ENCODE measurements around the gene STXBP6.

Gene STXBP6

GRCh38 chr14:24794644-24795305 is 255.2 kb downstream of the STXBP6 start:
- H3K36me3 ChIP-seq (replicated peaks; ENCODE audit: low read depth, low read length) = no peaks in the 10 kb centered on the region
- no peaks in the 10 kb centered on the region for H3K27me3 ChIP-seq (ENCODE audit: low read depth, low read length)
- H3K79me2 ChIP-seq (ENCODE audit: low read length) = no peaks in the 10 kb centered on the region
- no peak overlapping the region for H3K27ac ChIP-seq (ENCODE audit: low read length)
- no peak overlapping the region for H3K9ac ChIP-seq (ENCODE audit: low read length)
- peaks cover 10% of the 10 kb centered on the region for H3K4me1 ChIP-seq (ENCODE audit: low read length)
- H4K20me1 ChIP-seq (ENCODE audit: insufficient read depth, low read length) = no peaks in the 10 kb centered on the region
- H3K4me3 ChIP-seq (ENCODE audit: low read length) = no peak overlapping the region
- TF ChIP-seq, protein P1, sequence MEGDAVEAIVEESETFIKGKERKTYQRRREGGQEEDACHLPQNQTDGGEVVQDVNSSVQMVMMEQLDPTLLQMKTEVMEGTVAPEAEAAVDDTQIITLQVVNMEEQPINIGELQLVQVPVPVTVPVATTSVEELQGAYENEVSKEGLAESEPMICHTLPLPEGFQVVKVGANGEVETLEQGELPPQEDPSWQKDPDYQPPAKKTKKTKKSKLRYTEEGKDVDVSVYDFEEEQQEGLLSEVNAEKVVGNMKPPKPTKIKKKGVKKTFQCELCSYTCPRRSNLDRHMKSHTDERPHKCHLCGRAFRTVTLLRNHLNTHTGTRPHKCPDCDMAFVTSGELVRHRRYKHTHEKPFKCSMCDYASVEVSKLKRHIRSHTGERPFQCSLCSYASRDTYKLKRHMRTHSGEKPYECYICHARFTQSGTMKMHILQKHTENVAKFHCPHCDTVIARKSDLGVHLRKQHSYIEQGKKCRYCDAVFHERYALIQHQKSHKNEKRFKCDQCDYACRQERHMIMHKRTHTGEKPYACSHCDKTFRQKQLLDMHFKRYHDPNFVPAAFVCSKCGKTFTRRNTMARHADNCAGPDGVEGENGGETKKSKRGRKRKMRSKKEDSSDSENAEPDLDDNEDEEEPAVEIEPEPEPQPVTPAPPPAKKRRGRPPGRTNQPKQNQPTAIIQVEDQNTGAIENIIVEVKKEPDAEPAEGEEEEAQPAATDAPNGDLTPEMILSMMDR (IDR thresholded peaks at IDR 0.05; ENCODE audit: low read depth, low read length) = no peak
- no peak for TF ChIP-seq EZH2phosphoT487 (IDR thresholded peaks at IDR 0.05; ENCODE audit: low read depth)
- H3K4me2 ChIP-seq (ENCODE audit: low read length) = no peak overlapping the region
- no peak overlapping the region for H2AFZ ChIP-seq (ENCODE audit: low read depth, low read length)
- H3K9me3 ChIP-seq (ENCODE audit: insufficient read depth, low read length) = no peaks in the 10 kb centered on the region

DNA sequence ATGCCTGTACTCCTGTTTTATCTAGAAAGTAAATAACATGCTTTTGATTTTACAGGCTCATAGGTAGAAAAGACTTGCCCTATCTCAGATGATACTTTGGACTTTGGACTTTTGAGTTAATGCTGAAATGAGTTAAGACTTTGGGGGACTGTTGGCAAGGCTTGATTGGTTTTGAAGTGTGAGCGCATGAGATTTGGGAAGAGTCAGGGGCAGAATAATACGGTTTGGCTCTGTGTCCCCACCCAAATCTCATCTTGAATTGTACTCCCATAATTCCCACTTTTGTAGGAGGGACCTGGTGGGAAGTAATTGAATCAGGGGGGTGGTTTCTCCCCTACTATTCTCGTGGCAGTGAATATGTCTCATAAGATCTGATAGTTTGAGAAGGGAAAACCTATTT is 259.8 kb downstream of the STXBP6 start:
- H3K36me3 ChIP-seq (replicated peaks; ENCODE audit: low read depth, low read length) = no peaks in the 10 kb centered on the region
- H3K27me3 ChIP-seq (ENCODE audit: low read depth, low read length) = no peaks in the 10 kb centered on the region
- H3K4me3 ChIP-seq (ENCODE audit: low read length) = no peak overlapping the region
- TF ChIP-seq EZH2phosphoT487 (IDR thresholded peaks at IDR 0.05; ENCODE audit: low read depth) = no peak
- TF ChIP-seq, protein P1 (IDR thresholded peaks at IDR 0.05; ENCODE audit: low read depth, low read length) = no peak
- H2AFZ ChIP-seq (ENCODE audit: low read depth, low read length) = no peak overlapping the region
- no peaks in the 10 kb centered on the region for H3K79me2 ChIP-seq (ENCODE audit: low read length)
- no peak overlapping the region for H3K27ac ChIP-seq (ENCODE audit: low read length)
- no peak overlapping the region for H3K9ac ChIP-seq (ENCODE audit: low read length)
- no peaks in the 10 kb centered on the region for H4K20me1 ChIP-seq (ENCODE audit: insufficient read depth, low read length)
- H3K4me2 ChIP-seq (ENCODE audit: low read length) = no peak overlapping the region
- no peaks in the 10 kb centered on the region for H3K9me3 ChIP-seq (ENCODE audit: insufficient read depth, low read length)
- H3K4me1 ChIP-seq (ENCODE audit: low read length) = peaks cover 6% of the 10 kb centered on the region

DNA sequence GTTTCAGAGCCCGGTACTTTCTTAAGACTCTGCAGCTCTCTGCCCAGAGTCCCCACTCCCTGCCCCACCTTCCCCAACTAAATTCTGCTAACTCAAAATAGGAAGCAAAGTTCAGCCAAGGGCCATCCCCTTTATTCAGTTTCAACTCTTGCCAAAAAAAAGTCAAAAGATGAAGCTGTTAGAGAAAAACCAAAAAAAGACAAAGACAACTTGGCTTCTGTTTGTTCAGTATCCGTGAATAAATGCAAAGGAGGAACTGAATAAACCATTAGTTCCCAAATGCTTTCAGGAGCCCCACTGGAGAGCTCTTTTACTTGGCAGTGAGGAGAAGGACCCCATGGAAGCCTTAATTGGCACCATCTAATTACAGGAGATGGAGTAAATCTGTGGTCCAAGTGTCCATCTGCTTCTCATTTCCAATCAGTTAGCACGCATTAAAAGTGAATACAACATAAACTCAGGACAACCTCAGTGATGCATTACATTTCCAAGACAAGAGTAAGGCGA is 260.5 kb downstream of the STXBP6 start:
- Histone ChIP-seq H4K20me1 (ENCODE audit: insufficient read depth, low read length) (no peaks in the 10 kb centered on the region), H3K27ac (ENCODE audit: low read length) (no peak overlapping the region), H3K9ac (ENCODE audit: low read length) (no peak overlapping the region), H2AFZ (ENCODE audit: low read depth, low read length) (no peak overlapping the region), H3K27me3 (ENCODE audit: low read depth, low read length) (no peaks in the 10 kb centered on the region), H3K4me3 (ENCODE audit: low read length) (no peak overlapping the region), H3K4me2 (ENCODE audit: low read length) (no peak overlapping the region), H3K79me2 (ENCODE audit: low read length) (no peaks in the 10 kb centered on the region), H3K4me1 (ENCODE audit: low read length) (peaks cover 6% of the 10 kb centered on the region), H3K9me3 (ENCODE audit: insufficient read depth, low read length) (no peaks in the 10 kb centered on the region), H3K36me3 (replicated peaks; ENCODE audit: low read depth, low read length) (no peaks in the 10 kb centered on the region)
- no peak for TF ChIP-seq EZH2phosphoT487 (IDR thresholded peaks at IDR 0.05; ENCODE audit: low read depth)
- TF ChIP-seq, protein P1 (IDR thresholded peaks at IDR 0.05; ENCODE audit: low read depth, low read length) = no peak

DNA sequence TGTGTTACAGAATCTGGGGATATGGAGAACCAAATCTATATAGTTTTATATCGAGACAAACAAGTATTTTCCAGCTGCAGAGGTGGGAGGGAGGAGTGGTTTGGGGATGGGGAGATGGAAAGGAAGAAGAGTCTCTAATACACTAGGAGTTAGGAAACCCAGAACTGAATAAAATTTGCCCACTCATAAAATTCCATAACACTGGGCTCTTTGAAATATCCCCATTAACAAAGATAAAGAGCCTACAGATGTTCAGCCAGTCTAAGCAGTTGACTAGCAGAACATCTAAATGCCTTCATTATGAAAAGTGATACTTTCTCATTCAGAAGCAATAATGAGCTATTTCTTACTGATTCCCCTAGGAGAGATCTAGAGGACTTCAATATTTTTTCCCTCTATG is 264.2 kb downstream of the STXBP6 start:
- no peak overlapping the region for H3K4me3 ChIP-seq (ENCODE audit: low read length)
- no peak overlapping the region for H3K4me2 ChIP-seq (ENCODE audit: low read length)
- H3K36me3 ChIP-seq (replicated peaks; ENCODE audit: low read depth, low read length) = no peaks in the 10 kb centered on the region
- TF ChIP-seq, protein P1 (IDR thresholded peaks at IDR 0.05; ENCODE audit: low read depth, low read length) = no peak
- TF ChIP-seq EZH2phosphoT487 (IDR thresholded peaks at IDR 0.05; ENCODE audit: low read depth) = no peak
- H3K27ac ChIP-seq (ENCODE audit: low read length) = no peak overlapping the region
- no peaks in the 10 kb centered on the region for H3K27me3 ChIP-seq (ENCODE audit: low read depth, low read length)
- H3K79me2 ChIP-seq (ENCODE audit: low read length) = no peaks in the 10 kb centered on the region
- no peaks in the 10 kb centered on the region for H4K20me1 ChIP-seq (ENCODE audit: insufficient read depth, low read length)
- no peak overlapping the region for H2AFZ ChIP-seq (ENCODE audit: low read depth, low read length)
- no peaks in the 10 kb centered on the region for H3K9me3 ChIP-seq (ENCODE audit: insufficient read depth, low read length)
- H3K4me1 ChIP-seq (ENCODE audit: low read length) = peaks cover 13% of the 10 kb centered on the region
- no peak overlapping the region for H3K9ac ChIP-seq (ENCODE audit: low read length)
